ENCODE results near the gene CCDC97.

The CCDC97 gene

DNA sequence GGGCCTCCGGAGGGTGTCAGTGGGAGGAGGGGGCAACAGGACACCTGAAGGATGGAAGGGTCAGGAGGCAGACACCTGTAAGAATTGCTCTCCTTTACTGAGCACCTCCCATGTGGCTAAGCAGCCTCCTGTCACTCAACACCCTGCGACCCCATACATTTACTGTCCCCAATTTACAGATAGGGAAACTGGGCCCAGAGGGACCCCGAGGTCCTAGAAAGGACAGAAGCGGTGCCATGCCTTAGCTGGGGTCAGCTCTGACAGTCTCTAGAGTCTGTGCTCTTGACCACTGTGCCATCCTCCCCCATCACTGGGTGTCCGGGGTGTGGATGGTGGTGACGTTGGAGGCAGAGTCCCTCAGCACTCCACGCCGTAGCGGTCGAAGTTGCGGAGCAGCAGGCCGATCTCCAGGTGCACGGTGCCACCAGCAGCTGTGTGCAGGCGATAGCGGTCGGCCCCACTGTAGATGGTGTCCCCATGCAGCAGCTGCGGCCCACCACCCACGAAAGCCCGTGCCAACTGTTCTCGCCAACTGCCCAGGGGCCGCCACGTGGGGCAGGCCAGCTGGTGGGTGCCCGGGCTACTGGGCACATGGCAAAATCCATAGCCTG is 44.5 kb downstream of the CCDC97 start:
- Histone ChIP-seq H4K20me1 (ENCODE audit: control insufficient read depth, insufficient read depth, low read depth, low read length) (peaks cover 14% of the 10 kb centered on the region; the same call in 1 of the 2 replicates), H3K27ac (ENCODE audit: low read depth, low read length) (no peak overlapping the region), H3K4me3 (ENCODE audit: low read length) (peak overlapping the region; percentile 94), H3F3A (ENCODE audit: control insufficient read depth, insufficient read depth) (no peaks in the 10 kb centered on the region), H3K4me2 (ENCODE audit: low read length) (peak overlapping the region; percentile 72), H3K4me1 (ENCODE audit: control insufficient read depth, low read length) (peaks cover 21% of the 10 kb centered on the region), H3K27me3 (ENCODE audit: control insufficient read depth, low read length) (no peaks in the 10 kb centered on the region), H3K36me3 (ENCODE audit: control insufficient read depth, low read length) (peaks cover 32% of the 10 kb centered on the region), H3K9me2 (replicated peaks; ENCODE audit: control insufficient read depth, low read length) (no peaks in the 10 kb centered on the region), H3K79me2 (ENCODE audit: control insufficient read depth, low read length) (peaks cover 46% of the 10 kb centered on the region), H3K9me3 (ENCODE audit: control insufficient read depth, insufficient read depth, low read length) (no peaks in the 10 kb centered on the region)
- TF ChIP-seq, protein P1, sequence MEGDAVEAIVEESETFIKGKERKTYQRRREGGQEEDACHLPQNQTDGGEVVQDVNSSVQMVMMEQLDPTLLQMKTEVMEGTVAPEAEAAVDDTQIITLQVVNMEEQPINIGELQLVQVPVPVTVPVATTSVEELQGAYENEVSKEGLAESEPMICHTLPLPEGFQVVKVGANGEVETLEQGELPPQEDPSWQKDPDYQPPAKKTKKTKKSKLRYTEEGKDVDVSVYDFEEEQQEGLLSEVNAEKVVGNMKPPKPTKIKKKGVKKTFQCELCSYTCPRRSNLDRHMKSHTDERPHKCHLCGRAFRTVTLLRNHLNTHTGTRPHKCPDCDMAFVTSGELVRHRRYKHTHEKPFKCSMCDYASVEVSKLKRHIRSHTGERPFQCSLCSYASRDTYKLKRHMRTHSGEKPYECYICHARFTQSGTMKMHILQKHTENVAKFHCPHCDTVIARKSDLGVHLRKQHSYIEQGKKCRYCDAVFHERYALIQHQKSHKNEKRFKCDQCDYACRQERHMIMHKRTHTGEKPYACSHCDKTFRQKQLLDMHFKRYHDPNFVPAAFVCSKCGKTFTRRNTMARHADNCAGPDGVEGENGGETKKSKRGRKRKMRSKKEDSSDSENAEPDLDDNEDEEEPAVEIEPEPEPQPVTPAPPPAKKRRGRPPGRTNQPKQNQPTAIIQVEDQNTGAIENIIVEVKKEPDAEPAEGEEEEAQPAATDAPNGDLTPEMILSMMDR (IDR thresholded peaks at IDR 0.05; ENCODE audit: low read depth, low read length, poor library complexity, severe bottlenecking), result peak; percentile 39
- no peak for TF ChIP-seq EZH2phosphoT487 (IDR thresholded peaks at IDR 0.05; ENCODE audit: borderline replicate concordance, low read length)

DNA sequence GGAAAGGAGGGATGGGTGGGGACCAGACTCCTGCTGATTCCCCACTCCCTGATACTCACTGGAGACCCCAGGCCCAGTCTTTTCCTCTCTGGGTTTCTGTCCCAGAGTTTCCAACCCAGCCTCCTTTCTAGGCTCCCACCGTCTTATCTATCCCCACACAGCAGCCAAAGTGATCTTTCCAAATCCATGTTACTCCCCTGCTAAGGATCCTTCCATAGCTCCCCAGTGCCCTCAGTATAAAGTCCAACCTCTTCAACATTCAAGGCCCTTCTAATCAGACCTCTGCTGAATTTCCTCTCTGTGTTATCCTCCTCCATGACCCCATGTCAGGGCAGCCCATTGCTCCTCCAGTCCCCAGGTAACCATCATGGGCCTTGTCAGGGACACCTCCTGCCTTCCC is 45.1 kb downstream of the CCDC97 start:
- Histone ChIP-seq H4K20me1 (ENCODE audit: control insufficient read depth, insufficient read depth, low read depth, low read length) (peaks cover 8% of the 10 kb centered on the region; the same call in 1 of the 2 replicates), H3K79me2 (ENCODE audit: control insufficient read depth, low read length) (peaks cover 40% of the 10 kb centered on the region), H3K4me3 (ENCODE audit: low read length) (no peak overlapping the region), H3K27me3 (ENCODE audit: control insufficient read depth, low read length) (no peaks in the 10 kb centered on the region), H3K4me2 (ENCODE audit: low read length) (no peak overlapping the region), H3K9me2 (replicated peaks; ENCODE audit: control insufficient read depth, low read length) (no peaks in the 10 kb centered on the region), H3F3A (ENCODE audit: control insufficient read depth, insufficient read depth) (no peaks in the 10 kb centered on the region), H3K36me3 (ENCODE audit: control insufficient read depth, low read length) (peaks cover 27% of the 10 kb centered on the region), H3K27ac (ENCODE audit: low read depth, low read length) (no peak overlapping the region), H3K9me3 (ENCODE audit: control insufficient read depth, insufficient read depth, low read length) (no peaks in the 10 kb centered on the region), H3K4me1 (ENCODE audit: control insufficient read depth, low read length) (peaks cover 16% of the 10 kb centered on the region)
- TF ChIP-seq, protein P1 (IDR thresholded peaks at IDR 0.05; ENCODE audit: low read depth, low read length, poor library complexity, severe bottlenecking), result no peak
- TF ChIP-seq EZH2phosphoT487 (IDR thresholded peaks at IDR 0.05; ENCODE audit: borderline replicate concordance, low read length), result no peak

DNA sequence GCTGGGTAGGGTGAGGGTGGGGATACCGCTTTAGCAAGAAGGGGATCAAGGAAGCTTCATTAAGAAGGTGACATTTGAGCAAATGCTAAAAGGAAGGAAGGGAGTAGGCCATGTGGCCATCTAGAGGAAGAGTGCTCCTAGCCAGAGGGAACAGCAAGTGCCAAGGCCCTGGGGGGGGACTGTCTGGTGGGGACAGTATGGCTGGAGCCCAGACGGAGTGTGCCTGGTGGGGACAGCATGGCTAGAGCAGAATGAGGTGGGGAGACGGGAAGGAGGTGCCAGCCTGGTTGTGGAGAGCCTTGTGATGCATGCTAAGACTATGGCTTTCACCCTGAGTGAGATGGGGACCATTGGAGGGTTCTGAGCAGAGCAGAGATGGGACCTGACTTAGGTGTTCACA is 45.8 kb downstream of the CCDC97 start:
- TF ChIP-seq, protein P1 (IDR thresholded peaks at IDR 0.05; ENCODE audit: low read depth, low read length, poor library complexity, severe bottlenecking), result no peak
- TF ChIP-seq EZH2phosphoT487 (IDR thresholded peaks at IDR 0.05; ENCODE audit: borderline replicate concordance, low read length), result no peak
- no peaks in the 10 kb centered on the region for H3K9me2 ChIP-seq (replicated peaks; ENCODE audit: control insufficient read depth, low read length)
- H3K27me3 ChIP-seq (ENCODE audit: control insufficient read depth, low read length), result no peaks in the 10 kb centered on the region
- H3F3A ChIP-seq (ENCODE audit: control insufficient read depth, insufficient read depth), result no peaks in the 10 kb centered on the region
- peaks cover 23% of the 10 kb centered on the region for H3K36me3 ChIP-seq (ENCODE audit: control insufficient read depth, low read length)
- H3K27ac ChIP-seq (ENCODE audit: low read depth, low read length), result no peak overlapping the region
- H3K4me3 ChIP-seq (ENCODE audit: low read length), result no peak overlapping the region
- H3K4me1 ChIP-seq (ENCODE audit: control insufficient read depth, low read length), result peaks cover 9% of the 10 kb centered on the region
- H4K20me1 ChIP-seq (ENCODE audit: control insufficient read depth, insufficient read depth, low read depth, low read length), result peaks cover 4% of the 10 kb centered on the region; the same call in 1 of the 2 replicates
- no peaks in the 10 kb centered on the region for H3K9me3 ChIP-seq (ENCODE audit: control insufficient read depth, insufficient read depth, low read length)
- peaks cover 32% of the 10 kb centered on the region for H3K79me2 ChIP-seq (ENCODE audit: control insufficient read depth, low read length)
- H3K4me2 ChIP-seq (ENCODE audit: low read length), result no peak overlapping the region

Data from DOHH2 (cell line).